ENCODE results near the gene FAM199X.

GRCh38 chrX:104172121-104172520 lies 5.9 kb downstream of the FAM199X start:
- TF ChIP-seq CTCF (IDR thresholded peaks at IDR 0.05) (no peak), POLR2A (IDR thresholded peaks at IDR 0.05) (no peak)

All from gastroesophageal sphincter (tissue), 3 donors.